ENCODE results near the gene TAB3.

Gene TAB3

DNA sequence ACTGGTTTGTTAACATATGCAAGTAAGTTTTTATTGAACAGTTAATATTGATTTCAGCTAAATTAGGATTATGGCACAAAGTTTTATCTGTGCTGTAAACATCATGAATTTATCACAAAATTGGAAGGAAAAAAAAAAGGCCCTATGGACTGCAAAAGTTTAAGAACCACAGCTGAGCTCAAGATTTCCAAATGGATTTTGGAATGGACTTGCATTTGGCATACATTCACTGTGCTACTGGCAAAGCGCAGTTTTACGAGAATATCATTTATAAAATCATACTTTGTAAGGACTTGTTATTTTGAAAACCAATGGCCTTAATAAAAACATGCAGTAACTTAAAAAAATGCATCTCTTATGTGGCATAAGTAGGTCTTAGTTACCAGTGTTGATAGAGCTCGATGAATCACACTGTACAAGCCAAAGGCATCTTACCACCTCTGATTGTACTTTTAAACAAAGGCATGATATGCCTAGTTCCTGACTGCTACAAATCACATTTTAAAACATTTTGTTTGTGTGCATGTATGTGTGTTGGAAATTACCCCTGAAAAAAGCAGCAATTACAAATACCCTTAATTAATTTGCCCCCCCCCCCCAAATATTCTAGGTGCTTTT lies 58.6 kb downstream of the TAB3 start:
- Mint-ChIP-seq H3K4me1 (no peaks in the 10 kb centered on the region), H3K27me3 (no peaks in the 10 kb centered on the region), H3K27ac (ENCODE audit: low read depth) (no peak overlapping the region), H3K4me3 (no peak overlapping the region), H3K36me3 (ENCODE audit: insufficient read depth) (peaks cover 15% of the 10 kb centered on the region), H3K9me3 (no peaks in the 10 kb centered on the region)
- DNase-seq (ENCODE audit: low spot score in 2 of 2) (no peak), ATAC-seq (replicated peaks; ENCODE audit: extremely low read depth, poor library complexity, severe bottlenecking) (no peak)

DNA sequence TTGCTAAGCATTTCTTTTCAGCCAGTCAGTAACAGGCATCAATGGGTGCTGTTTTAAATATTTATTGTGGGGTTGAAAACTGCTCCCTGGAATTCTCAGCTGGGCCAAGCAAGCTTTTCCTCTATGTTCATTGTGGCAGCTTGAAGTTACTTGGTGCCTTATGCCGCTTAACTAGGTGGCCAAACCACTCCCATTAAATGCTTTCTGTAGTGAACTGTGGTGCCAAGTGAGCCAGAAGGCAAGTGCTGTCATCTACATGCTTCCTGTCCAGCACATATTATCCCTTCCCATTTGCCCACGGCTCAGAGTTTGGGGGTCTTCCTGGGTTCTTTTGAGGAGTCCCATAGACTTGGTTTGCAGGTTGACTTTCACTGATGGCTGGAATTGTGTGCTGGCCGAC lies 64.8 kb downstream of the TAB3 start:
- Mint-ChIP-seq H3K27ac (ENCODE audit: low read depth) (no peak overlapping the region), H3K36me3 (ENCODE audit: insufficient read depth) (peaks cover 5% of the 10 kb centered on the region), H3K4me3 (no peak overlapping the region), H3K27me3 (no peaks in the 10 kb centered on the region), H3K9me3 (no peaks in the 10 kb centered on the region), H3K4me1 (no peaks in the 10 kb centered on the region)
- no peak for DNase-seq (ENCODE audit: low spot score in 2 of 2)
- no peak for ATAC-seq (replicated peaks; ENCODE audit: extremely low read depth, poor library complexity, severe bottlenecking)

DNA sequence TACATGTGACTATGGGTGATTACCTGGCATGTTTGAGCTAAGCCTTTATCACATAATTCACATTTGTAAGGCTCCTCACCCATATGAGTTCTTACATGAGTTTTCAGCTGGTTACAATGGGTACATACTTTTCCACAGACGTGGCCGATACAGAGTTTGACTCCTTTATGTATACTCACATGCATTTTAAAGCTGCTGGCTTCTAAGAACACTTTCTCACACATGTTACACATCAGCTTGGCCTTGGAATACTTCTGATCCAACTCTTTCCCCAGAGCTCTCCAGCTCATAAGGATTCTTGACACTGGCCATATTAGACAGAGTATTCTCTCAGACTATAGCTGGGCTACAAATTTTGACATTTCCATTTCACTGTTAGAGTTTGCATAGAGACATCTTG lies 66.3 kb downstream of the TAB3 start:
- no peak for DNase-seq (ENCODE audit: low spot score in 2 of 2)
- no peak overlapping the region for H3K4me3 Mint-ChIP-seq
- H3K4me1 Mint-ChIP-seq = no peaks in the 10 kb centered on the region
- no peak overlapping the region for H3K27ac Mint-ChIP-seq (ENCODE audit: low read depth)
- no peaks in the 10 kb centered on the region for H3K27me3 Mint-ChIP-seq
- ATAC-seq (replicated peaks; ENCODE audit: extremely low read depth, poor library complexity, severe bottlenecking) = no peak
- H3K36me3 Mint-ChIP-seq (ENCODE audit: insufficient read depth) = peaks cover 1% of the 10 kb centered on the region
- H3K9me3 Mint-ChIP-seq = no peaks in the 10 kb centered on the region

DNA sequence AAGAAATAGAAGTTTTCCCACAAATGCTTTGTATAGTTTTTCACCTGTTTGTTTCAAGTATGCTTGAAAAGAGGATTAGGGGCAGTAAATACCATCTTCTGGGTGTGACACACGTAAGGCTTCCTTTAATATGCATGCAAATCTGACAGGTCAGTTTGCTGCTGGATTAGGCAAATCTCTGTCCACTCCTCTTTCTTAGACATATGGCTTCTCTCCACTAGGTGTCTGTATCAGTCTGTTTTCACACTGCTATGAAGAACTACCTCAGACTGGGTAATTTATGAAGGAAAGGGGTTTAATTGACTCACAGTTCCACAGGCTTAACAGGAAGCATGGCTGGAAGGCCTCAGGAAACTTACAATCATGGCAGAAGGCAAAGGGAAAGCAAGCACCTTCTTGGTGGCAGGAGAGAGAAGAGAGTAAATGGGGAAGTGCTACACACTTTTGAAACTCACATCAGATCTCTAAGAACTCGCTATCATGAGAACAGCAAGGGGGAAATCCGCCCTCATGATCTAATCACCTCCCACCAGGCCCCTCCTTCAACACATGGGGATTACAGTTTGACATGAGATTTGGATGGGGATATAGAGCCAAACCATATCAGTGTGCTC lies 66.9 kb downstream of the TAB3 start:
- no peaks in the 10 kb centered on the region for H3K27me3 Mint-ChIP-seq
- peaks cover 1% of the 10 kb centered on the region for H3K36me3 Mint-ChIP-seq (ENCODE audit: insufficient read depth)
- H3K9me3 Mint-ChIP-seq = no peaks in the 10 kb centered on the region
- no peak overlapping the region for H3K4me3 Mint-ChIP-seq
- no peak for DNase-seq (ENCODE audit: low spot score in 2 of 2)
- no peak overlapping the region for H3K27ac Mint-ChIP-seq (ENCODE audit: low read depth)
- no peaks in the 10 kb centered on the region for H3K4me1 Mint-ChIP-seq
- no peak for ATAC-seq (replicated peaks; ENCODE audit: extremely low read depth, poor library complexity, severe bottlenecking)

DNA sequence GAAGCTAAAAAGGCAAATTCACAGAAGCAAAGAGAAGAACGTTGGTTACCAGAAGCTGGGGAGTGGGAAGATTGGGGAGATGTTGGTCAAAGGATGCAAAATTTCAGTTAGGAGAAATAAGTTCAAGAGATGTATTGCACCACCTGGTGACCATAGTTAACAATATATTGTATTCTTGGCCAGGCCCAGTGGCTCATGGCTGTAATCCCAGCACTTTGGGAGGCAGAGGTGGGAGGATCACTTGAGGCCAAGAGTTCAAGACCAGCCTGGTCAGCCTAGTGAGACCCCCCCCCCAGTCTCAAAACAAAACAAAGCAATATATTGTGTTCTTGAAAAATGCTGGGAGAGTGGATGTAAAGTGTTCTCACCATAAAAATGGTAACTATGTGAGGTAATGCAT lies 67.9 kb downstream of the TAB3 start:
- no peak for ATAC-seq (replicated peaks; ENCODE audit: extremely low read depth, poor library complexity, severe bottlenecking)
- no peak overlapping the region for H3K27ac Mint-ChIP-seq (ENCODE audit: low read depth)
- no peaks in the 10 kb centered on the region for H3K4me1 Mint-ChIP-seq
- peaks cover 1% of the 10 kb centered on the region for H3K36me3 Mint-ChIP-seq (ENCODE audit: insufficient read depth)
- H3K9me3 Mint-ChIP-seq = no peaks in the 10 kb centered on the region
- no peaks in the 10 kb centered on the region for H3K27me3 Mint-ChIP-seq
- H3K4me3 Mint-ChIP-seq = no peak overlapping the region
- DNase-seq (ENCODE audit: low spot score in 2 of 2) = no peak

DNA sequence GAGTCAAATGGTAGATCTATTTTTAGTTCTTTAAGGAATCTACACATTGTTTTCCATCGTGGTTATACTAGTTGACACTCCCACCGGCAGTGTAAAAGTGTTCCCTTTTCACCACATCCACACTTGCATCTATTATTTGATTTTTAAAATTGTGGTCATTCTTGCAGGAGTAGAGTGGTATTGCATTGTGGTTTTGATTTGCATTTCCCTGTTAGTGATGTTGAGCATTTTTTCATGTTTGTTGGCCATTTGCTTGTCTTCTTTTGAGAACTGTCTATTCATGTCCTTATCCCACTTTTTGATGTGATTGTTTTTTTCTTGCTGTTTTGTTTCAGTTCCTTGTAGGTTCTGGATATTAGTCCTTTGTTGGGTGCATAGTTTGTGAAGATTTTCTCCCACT lies 70.0 kb downstream of the TAB3 start:
- Mint-ChIP-seq H3K4me3 (no peak overlapping the region), H3K4me1 (no peaks in the 10 kb centered on the region), H3K36me3 (ENCODE audit: insufficient read depth) (peaks cover 1% of the 10 kb centered on the region), H3K27ac (ENCODE audit: low read depth) (no peak overlapping the region), H3K9me3 (no peaks in the 10 kb centered on the region), H3K27me3 (no peaks in the 10 kb centered on the region)
- ATAC-seq (replicated peaks; ENCODE audit: extremely low read depth, poor library complexity, severe bottlenecking) = no peak
- DNase-seq (ENCODE audit: low spot score in 2 of 2) = no peak

DNA sequence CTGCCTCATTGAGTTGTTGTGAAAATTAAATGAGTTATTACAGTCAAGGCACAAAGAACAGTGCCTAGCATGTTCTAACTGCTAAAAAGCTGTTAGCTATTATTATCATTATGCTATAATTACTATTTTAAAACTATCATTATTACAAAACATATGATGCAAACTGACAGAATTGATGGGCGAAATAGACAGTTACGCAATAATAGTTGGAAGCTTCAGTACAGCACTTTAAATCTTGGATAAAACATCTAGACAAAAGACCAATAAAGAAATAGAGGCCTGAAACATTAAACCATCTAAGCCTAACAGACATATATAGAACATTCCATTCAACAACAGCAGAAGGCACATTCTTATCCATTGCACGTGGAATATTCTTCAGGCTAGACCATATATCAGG lies 73.0 kb downstream of the TAB3 start:
- H3K27me3 Mint-ChIP-seq = no peaks in the 10 kb centered on the region
- no peaks in the 10 kb centered on the region for H3K4me1 Mint-ChIP-seq
- peaks cover 1% of the 10 kb centered on the region for H3K36me3 Mint-ChIP-seq (ENCODE audit: insufficient read depth)
- no peak overlapping the region for H3K27ac Mint-ChIP-seq (ENCODE audit: low read depth)
- ATAC-seq (replicated peaks; ENCODE audit: extremely low read depth, poor library complexity, severe bottlenecking) (no peak), DNase-seq (ENCODE audit: low spot score in 2 of 2) (no peak)
- H3K4me3 Mint-ChIP-seq = no peak overlapping the region
- no peaks in the 10 kb centered on the region for H3K9me3 Mint-ChIP-seq

DNA sequence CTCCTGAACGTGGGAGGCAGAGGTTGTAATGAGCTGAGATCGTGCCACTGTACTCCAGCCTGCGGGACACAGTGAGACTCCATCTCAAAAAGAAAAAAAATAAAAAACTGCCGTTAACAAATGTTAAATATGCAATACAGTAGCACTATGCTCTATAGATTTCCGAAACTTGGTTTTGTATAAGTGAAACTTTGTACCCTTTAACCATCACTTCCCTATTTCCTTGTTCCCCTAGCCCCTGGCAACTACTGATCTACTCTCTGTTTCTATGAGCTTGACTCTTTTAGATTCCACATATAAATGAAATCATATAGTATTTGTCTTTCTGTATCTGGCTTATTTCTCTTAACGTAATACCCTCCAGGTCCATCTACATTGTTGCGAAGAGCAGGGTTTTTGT lies 74.1 kb downstream of the TAB3 start:
- DNase-seq (ENCODE audit: low spot score in 2 of 2) (no peak), ATAC-seq (replicated peaks; ENCODE audit: extremely low read depth, poor library complexity, severe bottlenecking) (no peak)
- H3K4me1 Mint-ChIP-seq = no peaks in the 10 kb centered on the region
- H3K4me3 Mint-ChIP-seq = no peak overlapping the region
- peaks cover 1% of the 10 kb centered on the region for H3K36me3 Mint-ChIP-seq (ENCODE audit: insufficient read depth)
- no peaks in the 10 kb centered on the region for H3K27me3 Mint-ChIP-seq
- H3K27ac Mint-ChIP-seq (ENCODE audit: low read depth) = no peak overlapping the region
- no peaks in the 10 kb centered on the region for H3K9me3 Mint-ChIP-seq

DNA sequence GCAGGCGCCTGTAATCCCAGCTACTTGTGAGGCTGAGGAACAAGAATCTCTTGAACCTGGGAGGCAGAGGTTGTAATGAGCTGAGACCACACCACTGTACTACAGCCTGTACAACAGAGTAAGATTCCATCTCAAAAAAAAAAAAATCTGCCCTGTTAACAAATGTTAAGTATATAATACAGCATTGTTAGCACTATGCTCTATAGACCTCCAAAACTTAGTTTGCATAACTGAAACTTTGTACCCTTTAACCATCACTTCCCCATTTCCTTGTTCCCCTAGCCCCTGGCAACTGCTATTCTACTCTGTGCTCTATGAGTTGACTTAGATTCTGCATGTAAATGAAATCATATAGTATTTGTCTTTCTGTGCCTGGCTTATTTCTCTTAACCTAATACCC lies 76.7 kb downstream of the TAB3 start:
- H3K36me3 Mint-ChIP-seq (ENCODE audit: insufficient read depth) = no peaks in the 10 kb centered on the region
- no peaks in the 10 kb centered on the region for H3K9me3 Mint-ChIP-seq
- ATAC-seq (replicated peaks; ENCODE audit: extremely low read depth, poor library complexity, severe bottlenecking) (no peak), DNase-seq (ENCODE audit: low spot score in 2 of 2) (no peak)
- H3K27me3 Mint-ChIP-seq = no peaks in the 10 kb centered on the region
- no peaks in the 10 kb centered on the region for H3K4me1 Mint-ChIP-seq
- no peak overlapping the region for H3K4me3 Mint-ChIP-seq
- H3K27ac Mint-ChIP-seq (ENCODE audit: low read depth) = no peak overlapping the region

DNA sequence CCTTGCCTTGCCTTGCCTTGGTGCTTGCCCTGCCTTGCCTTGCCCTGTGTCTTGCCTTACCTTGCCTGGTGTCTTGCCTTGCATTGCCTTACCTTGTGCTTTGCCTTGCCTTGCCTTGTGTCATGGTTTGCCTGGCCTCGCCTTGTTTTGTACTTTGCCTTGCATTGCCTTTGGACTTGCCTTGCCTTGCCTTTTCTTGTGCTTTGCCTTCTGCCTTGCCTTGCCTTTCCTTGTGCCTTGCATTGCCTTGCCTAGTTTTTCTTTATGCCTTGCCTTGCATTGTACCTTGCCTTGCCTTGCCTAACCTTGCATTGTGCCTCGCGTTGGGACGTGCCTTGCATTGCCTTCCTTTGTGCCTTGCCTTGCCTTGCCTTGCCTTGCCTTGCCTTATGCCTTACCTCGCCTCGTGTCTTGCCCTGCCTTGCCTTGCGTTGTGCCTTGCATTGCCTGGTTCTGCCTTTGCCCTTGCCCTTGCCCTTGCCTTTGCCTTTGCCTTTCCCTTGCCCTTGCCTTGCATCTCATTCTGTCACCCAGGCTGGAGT lies 82.8 kb downstream of the TAB3 start:
- Mint-ChIP-seq H3K27me3 (no peaks in the 10 kb centered on the region), H3K9me3 (peaks cover 4% of the 10 kb centered on the region), H3K4me3 (no peak overlapping the region), H3K27ac (ENCODE audit: low read depth) (no peak overlapping the region), H3K4me1 (no peaks in the 10 kb centered on the region), H3K36me3 (ENCODE audit: insufficient read depth) (no peaks in the 10 kb centered on the region)
- DNase-seq (ENCODE audit: low spot score in 2 of 2) (no peak), ATAC-seq (replicated peaks; ENCODE audit: extremely low read depth, poor library complexity, severe bottlenecking) (no peak)

DNA sequence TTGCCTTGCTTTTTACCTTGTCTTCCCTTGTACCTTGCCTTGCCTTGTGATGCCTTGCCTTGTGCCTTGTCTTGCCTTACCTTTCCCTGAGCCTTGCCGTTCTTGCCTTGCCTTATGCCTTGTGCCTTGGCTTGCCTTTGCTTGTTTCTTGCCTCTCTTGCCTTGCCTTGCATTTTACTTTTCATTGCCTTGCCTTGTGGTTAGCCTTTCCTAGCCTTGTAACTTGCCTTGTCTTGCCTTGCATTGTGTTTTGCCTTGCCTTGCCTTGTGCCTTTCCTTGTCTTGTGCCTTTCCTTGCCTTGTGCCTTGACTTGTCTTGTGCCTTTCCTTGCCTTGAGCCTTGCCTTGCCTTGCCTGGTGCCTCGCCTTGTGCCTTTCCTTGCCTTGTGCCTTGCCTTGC lies 84.6 kb downstream of the TAB3 start:
- peaks cover 4% of the 10 kb centered on the region for H3K9me3 Mint-ChIP-seq
- no peak overlapping the region for H3K4me3 Mint-ChIP-seq

DNA sequence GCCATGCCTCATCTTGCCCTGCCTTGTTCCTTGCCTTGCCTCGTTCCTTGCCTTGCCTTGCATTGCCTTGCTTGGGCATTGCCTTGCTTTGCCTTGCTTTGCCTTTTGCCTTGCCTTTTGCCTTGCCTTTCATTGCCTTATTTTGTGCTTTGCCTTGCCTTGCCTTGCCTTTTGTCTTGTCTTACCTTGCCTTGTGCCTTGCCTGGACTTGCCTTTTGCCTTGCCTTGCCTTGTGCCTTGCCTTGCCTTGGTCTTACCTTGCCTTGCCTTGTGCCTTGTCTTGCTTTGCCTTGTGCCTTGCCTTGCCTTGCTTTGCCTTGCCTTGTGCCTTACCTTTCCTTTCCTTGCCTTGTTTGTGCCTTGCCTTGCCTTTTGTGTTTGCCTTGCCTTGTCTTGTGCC lies 88.2 kb downstream of the TAB3 start:
- no peak for ATAC-seq (replicated peaks; ENCODE audit: extremely low read depth, poor library complexity, severe bottlenecking)
- H3K27ac Mint-ChIP-seq (ENCODE audit: low read depth) = no peak overlapping the region
- no peak overlapping the region for H3K4me3 Mint-ChIP-seq

More for the DNA sequence above, 84.6 kb downstream of the TAB3 start:
- Mint-ChIP-seq H3K27me3 (no peaks in the 10 kb centered on the region), H3K4me1 (no peaks in the 10 kb centered on the region), H3K36me3 (ENCODE audit: insufficient read depth) (no peaks in the 10 kb centered on the region), H3K27ac (ENCODE audit: low read depth) (no peak overlapping the region)
- DNase-seq (ENCODE audit: low spot score in 2 of 2) (no peak), ATAC-seq (replicated peaks; ENCODE audit: extremely low read depth, poor library complexity, severe bottlenecking) (no peak)

DNA sequence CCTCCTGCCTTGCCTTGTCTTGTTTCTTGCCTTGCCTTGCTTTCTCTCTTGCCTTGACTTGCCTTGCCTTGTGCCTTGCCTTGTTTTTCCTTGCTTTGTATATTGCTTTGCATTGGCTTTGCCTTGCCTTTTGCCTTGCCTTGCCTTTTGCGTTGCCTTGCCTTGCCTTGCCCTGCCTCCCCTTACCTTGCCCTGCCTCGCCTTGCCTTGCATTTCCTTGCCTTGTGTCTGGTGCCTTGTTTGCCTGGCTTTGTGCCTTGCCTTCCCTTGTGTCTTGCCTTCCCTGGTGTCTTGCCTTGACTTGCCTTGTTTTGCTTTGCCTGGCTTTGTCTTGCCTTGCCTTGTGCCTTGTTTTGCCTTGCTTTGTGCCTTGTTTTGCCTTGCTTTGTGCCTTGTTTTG lies 89.7 kb downstream of the TAB3 start:
- Mint-ChIP-seq H3K9me3 (peaks cover 15% of the 10 kb centered on the region), H3K4me3 (no peak overlapping the region), H3K27ac (ENCODE audit: low read depth) (no peak overlapping the region), H3K27me3 (no peaks in the 10 kb centered on the region), H3K36me3 (ENCODE audit: insufficient read depth) (no peaks in the 10 kb centered on the region), H3K4me1 (no peaks in the 10 kb centered on the region)
- ATAC-seq (replicated peaks; ENCODE audit: extremely low read depth, poor library complexity, severe bottlenecking) (no peak), DNase-seq (ENCODE audit: low spot score in 2 of 2) (no peak)

More for the DNA sequence above, 88.2 kb downstream of the TAB3 start:
- H3K9me3 Mint-ChIP-seq = peaks cover 4% of the 10 kb centered on the region
- no peak for DNase-seq (ENCODE audit: low spot score in 2 of 2)
- no peaks in the 10 kb centered on the region for H3K4me1 Mint-ChIP-seq
- no peaks in the 10 kb centered on the region for H3K36me3 Mint-ChIP-seq (ENCODE audit: insufficient read depth)
- H3K27me3 Mint-ChIP-seq = no peaks in the 10 kb centered on the region

All from central memory CD8-positive, alpha-beta T cell (primary cell).